NCI-H446 treated with DMSO at 0.1 percent for 48 hours (cell line): ENCODE data around the gene PSMB10.
A peak's percentile ranks its signal among the peaks of the same experiment; 100 is the strongest.

Experiments
- DNase-seq: peaks from one replicate; lab custom pipeline; 2025; lab: John Stamatoyannopoulos, UW

PSMB10 gene

DNA sequence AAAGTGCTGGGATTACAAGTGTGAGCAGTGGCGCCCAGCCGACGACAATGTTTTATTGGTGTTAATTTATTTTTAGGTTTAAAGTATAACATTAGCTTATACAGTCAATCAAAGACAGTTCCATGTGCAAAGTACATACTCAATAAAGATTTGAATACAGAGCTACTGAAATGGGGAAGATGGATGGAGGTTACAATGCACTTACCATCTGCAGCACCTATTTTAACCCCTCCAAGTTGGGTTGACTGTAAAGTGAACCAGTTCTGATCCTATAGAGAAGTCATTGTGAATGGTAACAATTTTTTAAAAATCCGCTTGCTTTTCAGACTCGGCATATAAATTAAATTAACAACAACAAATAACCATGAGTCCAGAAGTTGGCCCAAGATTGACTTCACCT lies 44.3 kb downstream of the PSMB10 start:
- no peak for DNase-seq

DNA sequence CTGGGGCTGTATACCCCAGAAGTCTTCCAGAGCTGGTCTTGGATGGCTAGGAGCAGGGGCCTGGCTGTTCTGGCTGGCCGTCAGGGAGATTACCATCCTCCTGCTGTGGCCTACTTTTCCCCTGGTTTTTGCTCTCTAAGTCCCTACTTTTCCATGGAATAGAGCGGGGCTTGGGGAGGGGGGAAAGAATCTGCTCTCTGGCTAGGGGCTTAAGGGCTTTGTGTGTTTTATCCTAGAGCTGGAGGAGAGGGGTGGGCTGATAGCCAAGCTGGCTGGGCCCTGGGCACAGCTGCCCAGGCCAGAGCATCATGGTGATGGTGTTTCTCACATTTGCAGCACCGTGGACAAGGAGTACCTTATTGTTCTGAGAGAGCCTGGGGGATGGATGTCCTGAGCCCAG lies 48.3 kb downstream of the PSMB10 start:
- DNase-seq = no peak

GRCh38 chr16:67886387-67886786 lies 50.3 kb downstream of the PSMB10 start:
- DNase-seq = no peak

DNA sequence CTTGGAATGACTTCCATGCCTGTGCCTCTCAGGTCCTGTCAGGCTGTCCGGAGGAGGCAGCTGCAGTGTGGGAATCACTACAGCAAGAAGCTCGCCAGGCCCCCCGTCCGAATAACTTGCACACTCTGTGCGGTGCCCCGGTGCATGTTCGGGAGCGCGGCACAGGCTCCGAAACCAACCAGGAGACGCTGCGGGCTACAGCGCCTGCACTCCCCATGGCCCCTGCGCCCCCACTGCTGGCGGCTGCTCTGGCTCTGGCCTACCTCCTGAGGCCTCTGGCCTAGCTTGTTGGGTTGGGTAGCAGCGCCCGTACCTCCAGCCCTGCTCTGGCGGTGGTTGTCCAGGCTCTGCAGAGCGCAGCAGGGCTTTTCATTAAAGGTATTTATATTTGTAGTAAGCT lies 50.7 kb downstream of the PSMB10 start:
- DNase-seq = no peak

DNA sequence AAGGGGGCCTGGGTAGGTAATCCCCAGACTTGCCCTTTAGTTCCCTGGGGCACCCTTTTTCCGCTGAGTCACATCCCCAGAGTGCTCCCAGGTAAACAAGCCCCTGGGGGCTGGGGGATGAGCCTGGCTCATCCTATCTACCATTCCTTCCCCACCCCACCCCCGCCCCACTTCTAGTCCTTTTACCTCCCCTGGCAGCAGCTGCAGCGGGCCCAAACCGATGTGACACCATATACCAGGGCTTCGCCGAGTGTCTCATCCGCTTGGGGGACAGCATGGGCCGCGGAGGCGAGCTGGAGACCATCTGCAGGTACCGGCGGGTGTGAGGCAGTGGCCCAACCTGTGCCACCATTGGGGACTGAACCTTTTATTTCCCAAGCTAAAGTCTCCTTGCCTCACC lies 51.1 kb downstream of the PSMB10 start:
- DNase-seq = no peak

DNA sequence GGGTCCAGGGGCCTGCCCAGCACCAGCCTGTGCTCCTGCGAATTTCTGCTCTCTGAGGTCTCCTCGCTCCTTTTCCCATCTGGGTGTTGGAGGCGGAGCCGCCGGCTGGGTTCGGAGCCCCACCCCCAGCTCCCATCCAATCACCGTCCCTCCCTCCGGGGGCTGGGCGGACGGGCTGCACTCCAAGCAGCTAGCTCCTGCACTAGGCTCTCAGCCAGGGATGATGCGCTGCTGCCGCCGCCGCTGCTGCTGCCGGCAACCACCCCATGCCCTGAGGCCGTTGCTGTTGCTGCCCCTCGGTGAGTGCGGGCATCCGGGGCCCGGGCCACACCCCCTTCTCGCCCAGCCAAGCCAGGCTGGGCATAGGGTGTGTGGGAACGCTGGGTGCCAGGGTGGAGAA lies 52.0 kb downstream of the PSMB10 start, which contains the start of gene NRN1L:
TSS of gene NRN1L (plus strand) at position 202 of the 400 bp plus-strand sequence. CDS start at position 221, 19 bp downstream.
- peak; percentile 59 for DNase-seq
